Activated gamma-delta T cell treated with Interleukin-2 at 50 U/mL for 16 hours (primary cell): Measurements from ENCODE around the gene POSTN.
"Not testable (repeated sequence)": the region's sequence is repeated elsewhere in the genome, so short reads cannot be mapped to it uniquely, and the experiment has no call there.

Source experiments
- DNase-seq: peaks from one replicate; pipeline ENCODE4 v3.0.0-alpha.2; 2020

POSTN gene

GRCh38 chr13:37594550-37594949 lies 4.0 kb downstream of the POSTN start:
- DNase-seq, result no peak

- DNase-seq, result not testable (repeated sequence)
Observed at GRCh38 chr13:37589381-37589780, 9.2 kb downstream of the POSTN start.

- DNase-seq, result no peak
Observed at GRCh38 chr13:37587236-37587635, 11.3 kb downstream of the POSTN start.

GRCh38 chr13:37586164-37586563 lies 12.4 kb downstream of the POSTN start:
- DNase-seq, result no peak

- no peak for DNase-seq
Observed at GRCh38 chr13:37585541-37585940, 13.0 kb downstream of the POSTN start.

GRCh38 chr13:37576601-37577000 lies 22.0 kb downstream of the POSTN start:
- DNase-seq, result no peak

- DNase-seq, result no peak
Observed at GRCh38 chr13:37565425-37565824, 33.1 kb downstream of the POSTN start.

- DNase-seq, result no peak
Observed at GRCh38 chr13:37561031-37561430, 37.5 kb downstream of the POSTN start.

GRCh38 chr13:37560526-37560925 lies 38.0 kb downstream of the POSTN start:
- DNase-seq, result no peak

GRCh38 chr13:37558766-37559165 lies 39.8 kb downstream of the POSTN start:
- not testable (repeated sequence) for DNase-seq

- DNase-seq, result no peak
Observed at GRCh38 chr13:37546087-37546486, 52.5 kb downstream of the POSTN start.

- no peak for DNase-seq
Observed at GRCh38 chr13:37544995-37545394, 53.6 kb downstream of the POSTN start.

GRCh38 chr13:37539976-37540605 lies 58.5 kb downstream of the POSTN start:
- DNase-seq, result no peak

- no peak for DNase-seq
Observed at GRCh38 chr13:37539170-37539569, 59.4 kb downstream of the POSTN start.

- DNase-seq, result no peak
Observed at GRCh38 chr13:37535501-37535900, 63.1 kb downstream of the POSTN start.

GRCh38 chr13:37534676-37535075 lies 63.9 kb downstream of the POSTN start:
- DNase-seq, result no peak

GRCh38 chr13:37534181-37534580 lies 64.4 kb downstream of the POSTN start:
- no peak for DNase-seq

GRCh38 chr13:37531049-37531448 lies 67.5 kb downstream of the POSTN start:
- DNase-seq, result no peak

GRCh38 chr13:37529751-37530385 lies 68.7 kb downstream of the POSTN start:
- DNase-seq, result no peak

GRCh38 chr13:37526710-37527473 lies 71.7 kb downstream of the POSTN start:
- DNase-seq, result no peak

- DNase-seq, result no peak
Observed at GRCh38 chr13:37515226-37515625, 83.3 kb downstream of the POSTN start.
